ENCODE data around the gene RUNX1.

DNA sequence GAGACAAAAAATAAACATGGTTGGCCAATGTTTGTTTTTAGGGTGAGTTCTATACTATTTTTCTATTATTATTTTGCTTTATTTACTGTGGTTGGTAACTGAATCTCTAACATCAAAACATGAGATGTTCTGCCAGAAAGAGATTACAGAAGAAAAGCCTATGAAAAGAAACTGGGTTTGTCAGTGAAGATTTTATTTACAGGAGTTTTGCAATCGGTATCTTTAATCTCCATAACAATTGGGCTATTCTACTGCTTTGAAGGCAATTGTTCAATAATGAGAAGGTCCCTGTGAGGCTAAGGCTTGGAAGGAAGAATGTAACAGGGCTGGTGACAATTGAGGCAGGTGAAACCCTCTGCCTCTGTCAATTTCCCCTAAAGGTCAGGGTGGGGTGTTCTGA lies 224.8 kb downstream of the RUNX1 start:
- TF ChIP-seq POLR2A (IDR thresholded peaks at IDR 0.05; ENCODE audit: low read length): no peak
- no peak for TF ChIP-seq GATA1 (IDR thresholded peaks at IDR 0.05; ENCODE audit: low read depth, low read length)

Data from erythroblast (primary cell).